WTC11 (cell line): ENCODE results near the gene INPP4B. TPM values are rescaled to one million over a fixed set of nuclear protein-coding genes. Genes with fewer than 3 reads are reported as not detected.

ENCODE experiments used
- ATAC-seq: fragments of 200-7000 bp; cut with Tn5 transposase; 2 replicates; pipeline ENCODE4 v1.10.0; 2021; ENCODE audit warnings: mild to moderate bottlenecking, moderate library complexity
- CTCF ChIA-PET: fragments of 300-600 bp; sonication (Branson Sonifier 250); formaldehyde crosslinking; loops from one replicate; lab custom pipeline; 2021; ENCODE audit warnings: antibody characterized with exemption; lab: Charles Lee
- POLR2A ChIA-PET: fragments of 350-600 bp; sonication (Branson Sonifier 250); formaldehyde crosslinking; loops from one replicate; lab custom pipeline; 2021; ENCODE audit warnings: antibody characterized with exemption; lab: Charles Lee
- DNase-seq: peaks from one replicate; pipeline ENCODE4 v3.0.0; 2021; ENCODE audit warnings: low spot score
- H3K27ac Mint-ChIP-seq: 2 replicates; pipeline ENCODE4 v1.8.0; 2021; ENCODE audit warnings: mixed read lengths
- H3K27me3 Mint-ChIP-seq: 2 replicates; pipeline ENCODE4 v1.8.0; 2021; ENCODE audit warnings: low read depth, mild to moderate bottlenecking, moderate library complexity, mixed read lengths
- H3K36me3 Mint-ChIP-seq: 2 replicates; pipeline ENCODE4 v1.8.0; 2021; ENCODE audit warnings: mixed read lengths
- H3K4me1 Mint-ChIP-seq: 2 replicates; pipeline ENCODE4 v1.8.0; 2022; ENCODE audit warnings: mixed read lengths
- H3K4me3 Mint-ChIP-seq: 2 replicates; pipeline ENCODE4 v1.8.0; 2021; ENCODE audit warnings: mild to moderate bottlenecking, moderate library complexity, mixed read lengths
- H3K9me3 Mint-ChIP-seq: 2 replicates; pipeline ENCODE4 v1.8.0; 2021; ENCODE audit warnings: mixed read lengths
- ATF2 ChIP-seq: sonication (generic); formaldehyde crosslinking; IDR thresholded peaks from 2 replicates; pipeline ENCODE4 v1.8.1; 2022; ENCODE audit warnings: low read depth, missing genetic modification reagents, borderline replicate concordance
- CBFB ChIP-seq: sonication (generic); formaldehyde crosslinking; IDR thresholded peaks from 2 replicates; pipeline ENCODE4 v1.8.1; 2022; ENCODE audit warnings: mild to moderate bottlenecking, low read depth, missing genetic modification reagents
- CREB1 ChIP-seq: sonication (generic); formaldehyde crosslinking; IDR thresholded peaks from 2 replicates; pipeline ENCODE4 v1.8.0; 2023; ENCODE audit warnings: mild to moderate bottlenecking, missing genetic modification reagents
- ETV6 ChIP-seq: sonication (generic); formaldehyde crosslinking; IDR thresholded peaks from 2 replicates; pipeline ENCODE4 v1.8.1; 2022; ENCODE audit warnings: mild to moderate bottlenecking, missing genetic modification reagents
- FOXJ3 ChIP-seq: sonication (generic); formaldehyde crosslinking; IDR thresholded peaks from 2 replicates; pipeline ENCODE4 v1.9.0; 2021; ENCODE audit warnings: missing genetic modification reagents, mild to moderate bottlenecking, borderline replicate concordance
- HMGA2 ChIP-seq: fragments of 250-450 bp; sonication (Bioruptor Pico); IDR thresholded peaks from 2 replicates; pipeline ENCODE4 v1.4.0; 2021; ENCODE audit warnings: mild to moderate bottlenecking, moderate library complexity
- JUN ChIP-seq: sonication (generic); formaldehyde crosslinking; IDR thresholded peaks from 2 replicates; pipeline ENCODE4 v1.8.0; 2023; ENCODE audit warnings: mild to moderate bottlenecking, missing genetic modification reagents
- KAT7 ChIP-seq: sonication (generic); formaldehyde crosslinking; IDR thresholded peaks from 2 replicates; pipeline ENCODE4 v1.8.1; 2023; ENCODE audit warnings: missing genetic modification reagents, mild to moderate bottlenecking, borderline replicate concordance
- NFYB ChIP-seq: sonication (generic); formaldehyde crosslinking; conservative IDR thresholded peaks from 2 replicates; pipeline ENCODE4 v1.8.0; 2022; ENCODE audit warnings: low read depth, missing genetic modification reagents
- NR1H2 ChIP-seq: sonication (generic); formaldehyde crosslinking; IDR thresholded peaks from 2 replicates; pipeline ENCODE4 v1.9.0; 2021; ENCODE audit warnings: mild to moderate bottlenecking, moderate library complexity, missing genetic modification reagents
- RELA ChIP-seq: sonication (generic); formaldehyde crosslinking; IDR thresholded peaks from 2 replicates; pipeline ENCODE4 v1.8.1; 2022; ENCODE audit warnings: missing genetic modification reagents, mild to moderate bottlenecking, borderline replicate concordance
- SMAD3 ChIP-seq: sonication (generic); formaldehyde crosslinking; IDR thresholded peaks from 2 replicates; pipeline ENCODE4 v1.8.0; 2022; ENCODE audit warnings: missing genetic modification reagents, mild to moderate bottlenecking, borderline replicate concordance
- SMAD4 ChIP-seq: sonication (generic); formaldehyde crosslinking; IDR thresholded peaks from 2 replicates; pipeline ENCODE4 v1.8.0; 2022; ENCODE audit warnings: mild to moderate bottlenecking, missing genetic modification reagents
- TEAD1 ChIP-seq: sonication (generic); formaldehyde crosslinking; IDR thresholded peaks from 2 replicates; pipeline ENCODE4 v1.8.0; 2022; ENCODE audit warnings: mild to moderate bottlenecking, missing genetic modification reagents
- TP53 ChIP-seq: sonication (generic); formaldehyde crosslinking; IDR thresholded peaks from 2 replicates; pipeline ENCODE4 v1.8.1; 2023; ENCODE audit warnings: mild to moderate bottlenecking, missing genetic modification reagents
- ZBTB21 ChIP-seq: sonication (generic); formaldehyde crosslinking; IDR thresholded peaks from 2 replicates; pipeline ENCODE4 v1.8.1; 2023; ENCODE audit warnings: mild to moderate bottlenecking, missing genetic modification reagents, borderline replicate concordance
- ZNF219 ChIP-seq: sonication (generic); formaldehyde crosslinking; IDR thresholded peaks from 2 replicates; pipeline ENCODE4 v1.8.0; 2023; ENCODE audit warnings: missing genetic modification reagents, mild to moderate bottlenecking, borderline replicate concordance
- ZNF263 ChIP-seq: sonication (generic); formaldehyde crosslinking; IDR thresholded peaks from 2 replicates; pipeline ENCODE4 v1.8.1; 2022; ENCODE audit warnings: low read depth, mild to moderate bottlenecking, moderate library complexity, missing genetic modification reagents
- ZNF416 ChIP-seq: fragments of 250-450 bp; sonication (Bioruptor Pico); IDR thresholded peaks from 2 replicates; pipeline ENCODE4 v1.9.0; 2021; ENCODE audit warnings: mild to moderate bottlenecking, inconsistent platforms
- ZNF423 ChIP-seq: fragments of 250-450 bp; sonication (Bioruptor Pico); IDR thresholded peaks from 2 replicates; pipeline ENCODE4 v2.1.2; 2022; ENCODE audit warnings: mild to moderate bottlenecking, moderate library complexity
- ZNF512 ChIP-seq: sonication (generic); formaldehyde crosslinking; IDR thresholded peaks from 2 replicates; pipeline ENCODE4 v1.8.1; 2022; ENCODE audit warnings: missing genetic modification reagents, borderline replicate concordance
- ZNF532 ChIP-seq: fragments of 250-450 bp; sonication (Bioruptor Pico); IDR thresholded peaks from 2 replicates; pipeline ENCODE4 v1.9.0; 2021; ENCODE audit warnings: mild to moderate bottlenecking, borderline replicate concordance
- total RNA-seq: library from RNA; stranded (reverse); gene quantifications from 3 replicates; pipeline ENCODE4 v1.2.3, GENCODE V29; 2021
- TF ChIP-seq, protein P1 (sequence below): sonication (generic); formaldehyde crosslinking; IDR thresholded peaks from 2 replicates; pipeline ENCODE4 v1.8.0; 2022; ENCODE audit warnings: mild to moderate bottlenecking, missing genetic modification reagents
- TF ChIP-seq, protein P2 (sequence below): sonication (generic); formaldehyde crosslinking; IDR thresholded peaks from 2 replicates; pipeline ENCODE4 v1.8.1; 2023; ENCODE audit warnings: mild to moderate bottlenecking, missing genetic modification reagents

Gene INPP4B
- total RNA-seq, 1 experiment from 2014 or later, result 0.92 TPM

GRCh38 chr4:142036795-142037583, 809.1 kb downstream of the INPP4B start:
- ATAC-seq (no peak), DNase-seq (no peak)
- POLR2A ChIA-PET, result interaction anchor here (0.6 kb wide), 1 partner anchor 229 kb away, joined by 3 read pairs; no protein-coding TSS in a partner anchor
- 0 out of 2 replicates have a peak, but pooled peaks cover 2% of the 10 kb centered on the region for H3K4me1 Mint-ChIP-seq
- no peaks in the 10 kb centered on the region; the same call in 1 of the 2 replicates for H3K27me3 Mint-ChIP-seq
- H3K36me3 Mint-ChIP-seq, result no peaks in the 10 kb centered on the region
- no peak for TF ChIP-seq NR1H2 (CRISPR knock-in tag)
- no peak for TF ChIP-seq ZNF263 (CRISPR knock-in tag)
- no peak for TF ChIP-seq JUN (CRISPR knock-in tag)
- TF ChIP-seq TEAD1 (CRISPR knock-in tag), result no peak
- no peak for TF ChIP-seq HMGA2
- TF ChIP-seq, protein P1, sequence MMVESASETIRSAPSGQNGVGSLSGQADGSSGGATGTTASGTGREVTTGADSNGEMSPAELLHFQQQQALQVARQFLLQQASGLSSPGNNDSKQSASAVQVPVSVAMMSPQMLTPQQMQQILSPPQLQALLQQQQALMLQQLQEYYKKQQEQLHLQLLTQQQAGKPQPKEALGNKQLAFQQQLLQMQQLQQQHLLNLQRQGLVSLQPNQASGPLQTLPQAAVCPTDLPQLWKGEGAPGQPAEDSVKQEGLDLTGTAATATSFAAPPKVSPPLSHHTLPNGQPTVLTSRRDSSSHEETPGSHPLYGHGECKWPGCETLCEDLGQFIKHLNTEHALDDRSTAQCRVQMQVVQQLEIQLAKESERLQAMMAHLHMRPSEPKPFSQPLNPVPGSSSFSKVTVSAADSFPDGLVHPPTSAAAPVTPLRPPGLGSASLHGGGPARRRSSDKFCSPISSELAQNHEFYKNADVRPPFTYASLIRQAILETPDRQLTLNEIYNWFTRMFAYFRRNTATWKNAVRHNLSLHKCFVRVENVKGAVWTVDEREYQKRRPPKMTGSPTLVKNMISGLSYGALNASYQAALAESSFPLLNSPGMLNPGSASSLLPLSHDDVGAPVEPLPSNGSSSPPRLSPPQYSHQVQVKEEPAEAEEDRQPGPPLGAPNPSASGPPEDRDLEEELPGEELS (CRISPR knock-in tag), result no peak
- no peak for TF ChIP-seq CBFB (CRISPR knock-in tag)
- no peak for TF ChIP-seq ZNF423 (CRISPR knock-in tag)
- no peak for TF ChIP-seq FOXJ3
- TF ChIP-seq ZNF512 (CRISPR knock-in tag), result no peak
- TF ChIP-seq, all 79 proteins: peak for 0
- Mint-ChIP-seq H3K27ac (no peak overlapping the region), H3K9me3 (no peaks in the 10 kb centered on the region), H3K4me3 (no peak overlapping the region)
- CTCF ChIA-PET, result no interaction called here

- ChIA-PET POLR2A (no interaction called here), CTCF (no interaction called here)
- 0 out of 2 replicates have a peak, but pooled peaks cover 2% of the 10 kb centered on the region for H3K4me1 Mint-ChIP-seq
- no peak for DNase-seq
- no peaks in the 10 kb centered on the region for H3K9me3 Mint-ChIP-seq
- ATAC-seq, result no peak
- no peak for TF ChIP-seq ATF2
- no peak for TF ChIP-seq RELA (CRISPR knock-in tag)
- no peak for TF ChIP-seq ZBTB21
- no peak for TF ChIP-seq ZNF532
- TF ChIP-seq, protein P2, sequence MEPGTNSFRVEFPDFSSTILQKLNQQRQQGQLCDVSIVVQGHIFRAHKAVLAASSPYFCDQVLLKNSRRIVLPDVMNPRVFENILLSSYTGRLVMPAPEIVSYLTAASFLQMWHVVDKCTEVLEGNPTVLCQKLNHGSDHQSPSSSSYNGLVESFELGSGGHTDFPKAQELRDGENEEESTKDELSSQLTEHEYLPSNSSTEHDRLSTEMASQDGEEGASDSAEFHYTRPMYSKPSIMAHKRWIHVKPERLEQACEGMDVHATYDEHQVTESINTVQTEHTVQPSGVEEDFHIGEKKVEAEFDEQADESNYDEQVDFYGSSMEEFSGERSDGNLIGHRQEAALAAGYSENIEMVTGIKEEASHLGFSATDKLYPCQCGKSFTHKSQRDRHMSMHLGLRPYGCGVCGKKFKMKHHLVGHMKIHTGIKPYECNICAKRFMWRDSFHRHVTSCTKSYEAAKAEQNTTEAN, result no peak
- no peak for TF ChIP-seq SMAD4
- no peak for TF ChIP-seq KAT7 (CRISPR knock-in tag)
- TF ChIP-seq ZNF416, result no peak
- TF ChIP-seq SMAD3 (CRISPR knock-in tag), result no peak
- TF ChIP-seq TP53 (CRISPR knock-in tag), result no peak
- TF ChIP-seq ZNF219 (CRISPR knock-in tag), result no peak
- no peak for TF ChIP-seq NFYB (CRISPR knock-in tag)
- no peak for TF ChIP-seq CREB1 (CRISPR knock-in tag)
- no peak for TF ChIP-seq ETV6 (CRISPR knock-in tag)
- H3K27ac Mint-ChIP-seq, result no peak overlapping the region
- H3K4me3 Mint-ChIP-seq, result no peak overlapping the region
- no peaks in the 10 kb centered on the region; the same call in 1 of the 2 replicates for H3K27me3 Mint-ChIP-seq
- H3K36me3 Mint-ChIP-seq, result no peaks in the 10 kb centered on the region
Measured at GRCh38 chr4:142035566-142035965, 810.5 kb downstream of the INPP4B start.
